MCF 10A (cell line): ENCODE measurements around the gene FECH. TPM values are rescaled to one million over a fixed set of nuclear protein-coding genes. Genes with fewer than 3 reads are reported as not detected.

Experiments used
- BruUV-seq: library from RNA; stranded (reverse); fragments of 400-500 nt; replicated peaks from 2 replicates; lab custom pipeline; 2021; lab: Mats Ljungman, UMichigan
- CTCF ChIA-PET: fragments of 300-600 bp; sonication (Branson Sonifier 250); formaldehyde crosslinking; extraction: SDS; loops from one replicate; lab custom pipeline; 2021; ENCODE audit warnings: antibody characterized with exemption, inconsistent platforms; lab: Yijun Ruan, JAX
- POLR2A ChIA-PET: fragments of 300-600, 350-650 bp; sonication (Branson Sonifier 250); formaldehyde crosslinking; extraction: SDS; loops from one replicate; lab custom pipeline; 2020; ENCODE audit warnings: antibody characterized with exemption, inconsistent platforms; lab: Yijun Ruan, JAX
- DNase-seq: peaks from one replicate; pipeline ENCODE4 v3.0.0-alpha.2; 2018; ENCODE audit not compliant: unreplicated experiment
- H3K27ac Mint-ChIP-seq: one replicate; pipeline ENCODE4 v1.8.0; 2022; ENCODE audit warnings: mild to moderate bottlenecking, low read depth, mixed read lengths; ENCODE audit not compliant: unreplicated experiment
- H3K27me3 Mint-ChIP-seq: one replicate; pipeline ENCODE4 v1.8.0; 2022; ENCODE audit warnings: mixed read lengths; ENCODE audit not compliant: insufficient read depth, unreplicated experiment
- H3K36me3 Mint-ChIP-seq: one replicate; pipeline ENCODE4 v1.8.0; 2022; ENCODE audit warnings: mild to moderate bottlenecking, moderate library complexity, mixed read lengths; ENCODE audit not compliant: insufficient read depth, unreplicated experiment
- H3K4me1 Mint-ChIP-seq: one replicate; pipeline ENCODE4 v1.8.0; 2022; ENCODE audit warnings: mixed read lengths; ENCODE audit not compliant: insufficient read depth, unreplicated experiment
- H3K4me3 Mint-ChIP-seq: one replicate; pipeline ENCODE4 v1.8.0; 2022; ENCODE audit warnings: mild to moderate bottlenecking, moderate library complexity, mixed read lengths; ENCODE audit not compliant: unreplicated experiment
- H3K9me3 Mint-ChIP-seq: one replicate; pipeline ENCODE4 v1.8.0; 2022; ENCODE audit warnings: mixed read lengths; ENCODE audit not compliant: unreplicated experiment
- CTCF ChIP-seq: fragments of 200-600 bp; IDR thresholded peaks from one replicate; pipeline ENCODE4 v1.8.0; 2022; ENCODE audit warnings: antibody characterized with exemption, mild to moderate bottlenecking; ENCODE audit not compliant: unreplicated experiment
- intact Hi-C: fragments of 100-400 bp; cut with micrococcal nuclease; formaldehyde crosslinking; loops from 2 replicates; pipeline ENCODE4 v1.14.1; 2022
- total RNA-seq: library from RNA; stranded (reverse); gene quantifications from 2 replicates; pipeline ENCODE4 v1.2.3, GENCODE V29; 2022

Gene FECH
- total RNA-seq, 1 experiment from 2014 or later: 23.4 TPM

- intact Hi-C loops: no loop called here
- peak; percentile 79 for DNase-seq
- ChIA-PET CTCF (interaction anchor here (0.7 to 1.5 kb wide), 3 partner anchors 19 to 645 kb away, joined by 3 to 5 read pairs (median 4); no protein-coding TSS in a partner anchor), POLR2A (no interaction called here)
- H3K9me3 Mint-ChIP-seq: peaks cover 7% of the 10 kb centered on the region
- no peaks in the 10 kb centered on the region for H3K36me3 Mint-ChIP-seq
- H3K4me1 Mint-ChIP-seq: peaks cover 8% of the 10 kb centered on the region
- no peak overlapping the region for H3K27ac Mint-ChIP-seq
- no peak overlapping the region for H3K4me3 Mint-ChIP-seq
- BruUV-seq: no TSS peak
- H3K27me3 Mint-ChIP-seq: peaks cover 11% of the 10 kb centered on the region
- no peak for TF ChIP-seq CTCF
These were observed 66.7 kb downstream of the FECH start for GRCh38 chr18:57519668-57520424.

GRCh38 chr18:57518533-57518932, 68.0 kb downstream of the FECH start:
- Mint-ChIP-seq H3K27ac (no peak overlapping the region), H3K9me3 (no peaks in the 10 kb centered on the region), H3K4me1 (peaks cover 8% of the 10 kb centered on the region), H3K36me3 (no peaks in the 10 kb centered on the region), H3K4me3 (no peak overlapping the region), H3K27me3 (peaks cover 11% of the 10 kb centered on the region)
- no peak for TF ChIP-seq CTCF
- no TSS peak for BruUV-seq
- ChIA-PET POLR2A (no interaction called here), CTCF (interaction anchor here (0.6 kb wide), 2 partner anchors 26 to 46 kb away, joined by 3 to 4 read pairs; no protein-coding TSS in a partner anchor)
- DNase-seq: no peak
- intact Hi-C loops: no loop called here

- DNase-seq: no peak
- ChIA-PET CTCF (no interaction called here), POLR2A (interaction anchor here (0.6 kb wide), 1 partner anchor 770 kb away, joined by 3 read pairs; no protein-coding TSS in a partner anchor)
- Mint-ChIP-seq H3K4me1 (peaks cover 8% of the 10 kb centered on the region), H3K9me3 (no peaks in the 10 kb centered on the region), H3K27me3 (peaks cover 11% of the 10 kb centered on the region), H3K36me3 (no peaks in the 10 kb centered on the region), H3K27ac (no peak overlapping the region), H3K4me3 (no peak overlapping the region)
- BruUV-seq: no TSS peak
- no peak for TF ChIP-seq CTCF
- intact Hi-C loops: no loop called here
These were observed 70.4 kb downstream of the FECH start for GRCh38 chr18:57516056-57516455.

- ChIA-PET CTCF (no interaction called here), POLR2A (no interaction called here)
- intact Hi-C loops: no loop called here
- Mint-ChIP-seq H3K36me3 (no peaks in the 10 kb centered on the region), H3K27me3 (peaks cover 75% of the 10 kb centered on the region), H3K4me1 (no peaks in the 10 kb centered on the region), H3K4me3 (no peak overlapping the region), H3K27ac (no peak overlapping the region), H3K9me3 (no peaks in the 10 kb centered on the region)
- BruUV-seq: no TSS peak
- no peak for TF ChIP-seq CTCF
- DNase-seq: no peak
These were observed 81.3 kb downstream of the FECH start for GRCh38 chr18:57505231-57505630.
